GM12891 (cell line): ENCODE measurements around the gene FAM200C.

ENCODE experiments used
- PAX5 ChIP-seq: IDR thresholded peaks from 2 replicates; pipeline ENCODE4 v1.6.1; 2011; ENCODE audit warnings: low read length, moderate library complexity, mild to moderate bottlenecking; ENCODE audit not compliant: insufficient read depth, severe bottlenecking
- POLR2A ChIP-seq: IDR thresholded peaks from 2 replicates; pipeline ENCODE4 v1.6.1; 2011; ENCODE audit warnings: low read depth, low read length, control low read depth
- POLR2AphosphoS5 ChIP-seq: IDR thresholded peaks from 2 replicates; pipeline ENCODE4 v1.6.1; 2011; ENCODE audit warnings: low read depth, low read length, control low read depth
- POU2F2 ChIP-seq: IDR thresholded peaks from 2 replicates; pipeline ENCODE4 v1.6.1; 2011; ENCODE audit warnings: low read depth, mild to moderate bottlenecking, control low read depth, low read length, moderate library complexity
- SPI1 ChIP-seq: IDR thresholded peaks from 2 replicates; pipeline ENCODE4 v1.6.1; 2011; ENCODE audit warnings: low read depth, low read length, control low read depth
- TAF1 ChIP-seq: IDR thresholded peaks from 2 replicates; pipeline ENCODE4 v1.6.1; 2011; ENCODE audit warnings: low read depth, low read length, control low read depth

GRCh38 chr5:160437271-160437670, 37.4 kb upstream of the FAM200C start:
- no peak for TF ChIP-seq SPI1
- TF ChIP-seq POLR2A = no peak
- TF ChIP-seq POLR2AphosphoS5 = no peak
- no peak for TF ChIP-seq TAF1
- no peak for TF ChIP-seq POU2F2
- no peak for TF ChIP-seq PAX5
